Gastroesophageal sphincter (tissue), 3 donors: ENCODE data around the gene ADAMTS17.

Experiments
- POLR2AphosphoS5 ChIP-seq: sonication (generic); formaldehyde crosslinking; IDR thresholded peaks from one replicate; pipeline ENCODE4 v1.6.1; 2017; ENCODE audit warnings: antibody characterized with exemption
- TF ChIP-seq, protein P1 (sequence below), 4 experiments: fragments of 200-600 bp in 2 of 4; fragments of 450-650 bp in 2 of 4; sonication (generic) in 1 of 4; IDR thresholded peaks; one replicate each; pipeline ENCODE4 v1.5.1; 2017 to 2019; ENCODE audit warnings: antibody characterized with exemption in 4 of 4, mild to moderate bottlenecking in 2 of 4, moderate library complexity in 2 of 4

- TF ChIP-seq, protein P1, sequence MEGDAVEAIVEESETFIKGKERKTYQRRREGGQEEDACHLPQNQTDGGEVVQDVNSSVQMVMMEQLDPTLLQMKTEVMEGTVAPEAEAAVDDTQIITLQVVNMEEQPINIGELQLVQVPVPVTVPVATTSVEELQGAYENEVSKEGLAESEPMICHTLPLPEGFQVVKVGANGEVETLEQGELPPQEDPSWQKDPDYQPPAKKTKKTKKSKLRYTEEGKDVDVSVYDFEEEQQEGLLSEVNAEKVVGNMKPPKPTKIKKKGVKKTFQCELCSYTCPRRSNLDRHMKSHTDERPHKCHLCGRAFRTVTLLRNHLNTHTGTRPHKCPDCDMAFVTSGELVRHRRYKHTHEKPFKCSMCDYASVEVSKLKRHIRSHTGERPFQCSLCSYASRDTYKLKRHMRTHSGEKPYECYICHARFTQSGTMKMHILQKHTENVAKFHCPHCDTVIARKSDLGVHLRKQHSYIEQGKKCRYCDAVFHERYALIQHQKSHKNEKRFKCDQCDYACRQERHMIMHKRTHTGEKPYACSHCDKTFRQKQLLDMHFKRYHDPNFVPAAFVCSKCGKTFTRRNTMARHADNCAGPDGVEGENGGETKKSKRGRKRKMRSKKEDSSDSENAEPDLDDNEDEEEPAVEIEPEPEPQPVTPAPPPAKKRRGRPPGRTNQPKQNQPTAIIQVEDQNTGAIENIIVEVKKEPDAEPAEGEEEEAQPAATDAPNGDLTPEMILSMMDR (IDR thresholded peaks at IDR 0.05): no peak
- no peak for TF ChIP-seq POLR2AphosphoS5
These were observed 31.5 kb upstream of the ADAMTS17 start for GRCh38 chr15:100373120-100373896.
